H9 (cell line): ENCODE results near the gene IRF4. TPM values are rescaled to one million over a fixed set of nuclear protein-coding genes. Genes with fewer than 3 reads are reported as not detected.

Experiments
- DNase-seq: peaks from one replicate; pipeline ENCODE4 v3.0.0-alpha.2; 2017
- H2AFZ ChIP-seq: one replicate; pipeline ENCODE4 v1.6.1; 2013; ENCODE audit warnings: mild to moderate bottlenecking, low read length, control low read depth, moderate library complexity
- H2AK5ac ChIP-seq: 2 replicates; pipeline ENCODE4 v1.6.1; 2013; ENCODE audit warnings: low read length, control low read depth, mixed read lengths; ENCODE audit not compliant: insufficient read length
- H2BK120ac ChIP-seq: one replicate; pipeline ENCODE4 v1.6.1; 2013; ENCODE audit warnings: low read depth, mild to moderate bottlenecking, low read length, control low read depth, inconsistent platforms; ENCODE audit not compliant: poor library complexity, severe bottlenecking
- H2BK12ac ChIP-seq: 2 replicates; pipeline ENCODE4 v1.6.1; 2013; ENCODE audit warnings: low read length, control low read depth, mixed read lengths, low read depth; ENCODE audit not compliant: insufficient read length
- H2BK15ac ChIP-seq: 2 replicates; pipeline ENCODE4 v1.6.1; 2013; ENCODE audit warnings: low read depth, low read length, control low read depth
- H2BK20ac ChIP-seq: one replicate; pipeline ENCODE4 v1.6.1; 2013; ENCODE audit warnings: low read depth, mild to moderate bottlenecking, low read length, control low read depth, inconsistent platforms; ENCODE audit not compliant: poor library complexity, severe bottlenecking
- H2BK5ac ChIP-seq: 2 replicates; pipeline ENCODE4 v1.6.1; 2013; ENCODE audit warnings: low read length, control low read depth, mixed read lengths; ENCODE audit not compliant: insufficient read length
- H3K14ac ChIP-seq: 2 replicates; pipeline ENCODE4 v1.6.1; 2013; ENCODE audit warnings: low read length, control low read depth; ENCODE audit not compliant: insufficient read depth
- H3K18ac ChIP-seq: 2 replicates; pipeline ENCODE4 v1.6.1; 2013; ENCODE audit warnings: low read depth, mild to moderate bottlenecking, mixed read lengths, low read length, control low read depth; ENCODE audit not compliant: insufficient read length
- H3K23ac ChIP-seq: 2 replicates; pipeline ENCODE4 v1.6.1; 2013; ENCODE audit warnings: low read length, control low read depth, mixed read lengths, low read depth; ENCODE audit not compliant: insufficient read length
- H3K23me2 ChIP-seq: 2 replicates; pipeline ENCODE4 v1.6.1; 2013; ENCODE audit warnings: low read depth, mild to moderate bottlenecking, mixed read lengths, low read length, control low read depth; ENCODE audit not compliant: insufficient read length, poor library complexity, severe bottlenecking
- H3K27ac ChIP-seq: 2 replicates; pipeline ENCODE4 v1.5.1; 2013; ENCODE audit warnings: low read length, control low read depth, mixed read lengths, low read depth; ENCODE audit not compliant: insufficient read length
- H3K27me3 ChIP-seq: 2 replicates; pipeline ENCODE4 v1.6.1; 2013; ENCODE audit warnings: low read length, control low read depth, inconsistent platforms; ENCODE audit not compliant: insufficient read depth
- H3K4ac ChIP-seq: 2 replicates; pipeline ENCODE4 v1.6.1; 2013; ENCODE audit warnings: low read depth, mild to moderate bottlenecking, control low read depth, inconsistent platforms, low read length, moderate library complexity
- H3K4me1 ChIP-seq: 2 replicates; pipeline ENCODE4 v1.6.1; 2013; ENCODE audit warnings: low read length, control low read depth, inconsistent platforms; ENCODE audit not compliant: insufficient read depth
- H3K4me2 ChIP-seq: 2 replicates; pipeline ENCODE4 v1.6.1; 2013; ENCODE audit warnings: low read length, control low read depth, mixed read lengths; ENCODE audit not compliant: insufficient read length, insufficient read depth
- H3K56ac ChIP-seq: 2 replicates; pipeline ENCODE4 v1.6.1; 2013; ENCODE audit warnings: low read depth, mild to moderate bottlenecking, mixed read lengths, low read length, control low read depth; ENCODE audit not compliant: insufficient read length
- H3K79me1 ChIP-seq: 2 replicates; pipeline ENCODE4 v1.6.1; 2013; ENCODE audit warnings: low read depth, mild to moderate bottlenecking, moderate library complexity, low read length, control low read depth, inconsistent platforms; ENCODE audit not compliant: insufficient read depth, poor library complexity, severe bottlenecking
- H3K79me2 ChIP-seq: 2 replicates; pipeline ENCODE4 v1.6.1; 2013; ENCODE audit warnings: low read length, control low read depth, inconsistent platforms; ENCODE audit not compliant: insufficient read depth
- H3K9ac ChIP-seq: 2 replicates; pipeline ENCODE4 v1.6.1; 2013; ENCODE audit warnings: low read length, control low read depth, mixed read lengths; ENCODE audit not compliant: insufficient read length; ENCODE audit errors: extremely low read depth
- H3K9me3 ChIP-seq: one replicate; pipeline ENCODE4 v1.6.1; 2013; ENCODE audit warnings: low read depth, low read length, inconsistent platforms; ENCODE audit not compliant: control insufficient read depth
- H3T11ph ChIP-seq: one replicate; pipeline ENCODE4 v1.6.1; 2013; ENCODE audit warnings: mild to moderate bottlenecking, low read length, control low read depth, inconsistent platforms
- H4K20me1 ChIP-seq: one replicate; pipeline ENCODE4 v1.6.1; 2013; ENCODE audit not compliant: control insufficient read depth, insufficient read length, insufficient read depth
- H4K5ac ChIP-seq: 2 replicates; pipeline ENCODE4 v1.6.1; 2013; ENCODE audit warnings: low read depth, mild to moderate bottlenecking, mixed read lengths, low read length, control low read depth; ENCODE audit not compliant: insufficient read length
- H4K8ac ChIP-seq: replicated peaks from 2 replicates; pipeline ENCODE4 v1.6.1; 2013; ENCODE audit warnings: low read length, control low read depth, mixed read lengths, low read depth; ENCODE audit not compliant: insufficient read length
- H4K91ac ChIP-seq: 2 replicates; pipeline ENCODE4 v1.6.1; 2013; ENCODE audit warnings: low read depth, mild to moderate bottlenecking, moderate library complexity, mixed read lengths, low read length, control low read depth; ENCODE audit not compliant: insufficient read length
- H3K27ac Mint-ChIP-seq, 3 experiments: 2 replicates in 2 of 3; 3 replicates in 1 of 3; pipeline ENCODE4 v1.8.0; 2020 to 2021; ENCODE audit warnings: mixed read lengths in 3 of 3, mild to moderate bottlenecking in 1 of 3, moderate library complexity in 1 of 3
- H3K27me3 Mint-ChIP-seq: 2 replicates; pipeline ENCODE4 v1.8.0; 2021; ENCODE audit warnings: low read depth, mild to moderate bottlenecking, moderate library complexity, mixed read lengths
- H3K36me3 Mint-ChIP-seq, 3 experiments: 2 replicates in 2 of 3; 3 replicates in 1 of 3; pipeline ENCODE4 v1.8.0; 2020 to 2021; ENCODE audit warnings: low read depth in 3 of 3, mixed read lengths in 3 of 3; ENCODE audit not compliant: insufficient read depth in 1 of 3
- H3K4me1 Mint-ChIP-seq, 2 experiments: 2 replicates each; pipeline ENCODE4 v1.8.0; 2020; ENCODE audit warnings: mixed read lengths in 2 of 2
- H3K4me3 Mint-ChIP-seq, 2 experiments: 2 replicates in 1 of 2; 3 replicates in 1 of 2; pipeline ENCODE4 v1.8.0; 2020 to 2021; ENCODE audit warnings: mild to moderate bottlenecking in 2 of 2, mixed read lengths in 2 of 2, moderate library complexity in 1 of 2
- H3K9me3 Mint-ChIP-seq, 2 experiments: 2 replicates in 1 of 2; 3 replicates in 1 of 2; pipeline ENCODE4 v1.8.0; 2020; ENCODE audit warnings: mild to moderate bottlenecking in 2 of 2, mixed read lengths in 2 of 2, moderate library complexity in 1 of 2
- WGBS: extraction: QIAGEN DNeasy Blood & Tissue Kit; methylation state at CpG from one replicate; pipeline ENCODE4 v1.1.7; 2013; ENCODE audit warnings: missing lambda C conversion rate, low lambda C conversion rate, mixed read lengths; ENCODE audit not compliant: insufficient read length; ENCODE audit errors: extremely low coverage; 5-methylcytosine and 5-hydroxymethylcytosine counted together
- total RNA-seq: library from RNA; stranded (reverse); gene quantifications from 2 replicates; pipeline ENCODE4 v1.2.1, GENCODE V29; 2021
- TF ChIP-seq, protein P1 (sequence below): fragments of 200-600 bp; sonication (generic); conservative IDR thresholded peaks from 3 replicates; pipeline ENCODE4 v1.8.0; 2021; ENCODE audit warnings: antibody characterized with exemption, mild to moderate bottlenecking

The IRF4 gene
- total RNA-seq, 1 experiment from 2014 or later, result 0.31 TPM

DNA sequence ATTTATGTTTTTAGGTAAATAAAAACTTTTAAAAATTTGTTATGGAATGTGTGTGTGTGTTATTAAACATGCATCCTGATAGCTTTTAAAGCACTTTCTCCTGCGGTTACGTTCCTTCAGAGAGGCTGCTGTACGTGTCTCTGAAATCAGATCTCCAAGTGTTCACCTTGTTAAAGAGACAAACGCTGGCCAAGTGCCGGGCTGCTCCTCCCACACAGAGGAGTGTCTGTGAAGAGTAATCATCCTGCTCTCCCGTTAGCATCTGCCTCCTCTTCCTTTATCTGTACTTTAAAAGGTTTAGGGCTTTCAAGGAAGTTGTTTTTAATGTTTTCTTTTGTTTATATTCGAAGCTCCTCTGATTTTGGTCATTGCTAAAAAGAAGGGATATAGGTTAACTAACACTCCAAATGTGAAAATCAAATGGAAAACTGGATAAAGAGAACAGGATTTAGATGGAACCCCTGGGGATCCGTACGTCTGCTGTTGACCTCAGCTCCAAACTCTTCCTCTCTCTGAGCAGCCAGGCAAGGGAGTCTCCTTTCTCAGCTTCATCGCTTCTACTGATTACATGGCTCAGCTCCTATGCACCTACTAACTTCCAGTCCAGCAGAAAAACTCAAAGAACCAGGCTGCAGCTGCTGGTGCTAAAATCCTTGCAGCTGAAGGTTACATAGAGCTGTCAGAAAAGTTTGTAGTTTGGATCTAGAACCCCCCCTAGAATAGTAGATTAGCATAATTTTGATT is 20.0 kb downstream of the IRF4 start:
- Histone ChIP-seq H3K18ac (no peak overlapping the region), H4K91ac (no peak overlapping the region), H4K20me1 (no peaks in the 10 kb centered on the region), H3K23me2 (no peaks in the 10 kb centered on the region), H3K4ac (no peak overlapping the region), H2AK5ac (no peak overlapping the region), H3K27ac (no peak overlapping the region), H2BK20ac (no peak overlapping the region), H3K9me3 (no peaks in the 10 kb centered on the region), H3K14ac (no peak overlapping the region), H2BK12ac (no peak overlapping the region), H3K4me2 (no peak overlapping the region), H3K23ac (no peak overlapping the region), H2AFZ (no peak overlapping the region), H4K5ac (no peak overlapping the region), H3K79me1 (no peaks in the 10 kb centered on the region), H2BK15ac (no peak overlapping the region), H3K9ac (no peak overlapping the region), H3K79me2 (no peaks in the 10 kb centered on the region), H2BK5ac (no peak overlapping the region), H3K27me3 (no peaks in the 10 kb centered on the region), H3K56ac (no peak overlapping the region), H3K4me1 (no peaks in the 10 kb centered on the region; the same call in 1 of the 2 replicates), H3T11ph (no peak overlapping the region), H4K8ac (no peak overlapping the region), H2BK120ac (no peak overlapping the region)
- Mint-ChIP-seq H3K9me3 (peaks cover 0 to 4% of the 10 kb centered on the region in 2 experiments; a peak in 1 of 5 replicates), H3K36me3 (no peaks in the 10 kb centered on the region), H3K4me1 (peaks cover 15 to 21% of the 10 kb centered on the region in 2 experiments), H3K4me3 (no peak overlapping the region), H3K27me3 (peaks cover 3% of the 10 kb centered on the region), H3K27ac (no peak overlapping the region)
- DNase-seq, result no peak
- TF ChIP-seq, protein P1, sequence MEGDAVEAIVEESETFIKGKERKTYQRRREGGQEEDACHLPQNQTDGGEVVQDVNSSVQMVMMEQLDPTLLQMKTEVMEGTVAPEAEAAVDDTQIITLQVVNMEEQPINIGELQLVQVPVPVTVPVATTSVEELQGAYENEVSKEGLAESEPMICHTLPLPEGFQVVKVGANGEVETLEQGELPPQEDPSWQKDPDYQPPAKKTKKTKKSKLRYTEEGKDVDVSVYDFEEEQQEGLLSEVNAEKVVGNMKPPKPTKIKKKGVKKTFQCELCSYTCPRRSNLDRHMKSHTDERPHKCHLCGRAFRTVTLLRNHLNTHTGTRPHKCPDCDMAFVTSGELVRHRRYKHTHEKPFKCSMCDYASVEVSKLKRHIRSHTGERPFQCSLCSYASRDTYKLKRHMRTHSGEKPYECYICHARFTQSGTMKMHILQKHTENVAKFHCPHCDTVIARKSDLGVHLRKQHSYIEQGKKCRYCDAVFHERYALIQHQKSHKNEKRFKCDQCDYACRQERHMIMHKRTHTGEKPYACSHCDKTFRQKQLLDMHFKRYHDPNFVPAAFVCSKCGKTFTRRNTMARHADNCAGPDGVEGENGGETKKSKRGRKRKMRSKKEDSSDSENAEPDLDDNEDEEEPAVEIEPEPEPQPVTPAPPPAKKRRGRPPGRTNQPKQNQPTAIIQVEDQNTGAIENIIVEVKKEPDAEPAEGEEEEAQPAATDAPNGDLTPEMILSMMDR, result no peak
- WGBS, result no CpG with 5 or more reads among the region's 10 CpGs
